ENCODE results near the gene GPR142.
A peak's percentile ranks its signal among the peaks of the same experiment; 100 is the strongest.

The GPR142 gene

DNA sequence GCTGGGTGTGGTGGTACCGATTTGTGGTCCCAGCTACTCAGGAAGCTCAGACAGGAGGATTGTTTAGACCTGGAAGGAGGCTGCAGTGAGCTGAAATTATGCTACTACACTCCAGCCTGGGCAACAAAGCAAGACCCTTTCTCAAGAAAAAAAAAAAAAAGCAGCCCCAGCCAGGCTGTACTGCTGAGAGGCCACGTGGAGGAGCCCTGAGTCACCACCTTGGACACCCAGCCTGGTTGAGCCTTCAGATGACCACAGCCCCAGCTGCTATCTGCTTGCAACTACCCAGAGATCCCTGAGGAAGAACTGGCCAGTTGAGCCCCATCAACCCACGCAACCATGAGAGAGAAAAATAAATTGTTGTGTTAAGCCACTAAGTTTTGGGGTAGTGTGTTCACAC, 41.0 kb downstream of the GPR142 start:
- H3K4me3 ChIP-seq (ENCODE audit: low read depth, low read length): no peak overlapping the region
- DNase-seq (ENCODE audit: low read depth): no peak
- TF ChIP-seq, protein P1, sequence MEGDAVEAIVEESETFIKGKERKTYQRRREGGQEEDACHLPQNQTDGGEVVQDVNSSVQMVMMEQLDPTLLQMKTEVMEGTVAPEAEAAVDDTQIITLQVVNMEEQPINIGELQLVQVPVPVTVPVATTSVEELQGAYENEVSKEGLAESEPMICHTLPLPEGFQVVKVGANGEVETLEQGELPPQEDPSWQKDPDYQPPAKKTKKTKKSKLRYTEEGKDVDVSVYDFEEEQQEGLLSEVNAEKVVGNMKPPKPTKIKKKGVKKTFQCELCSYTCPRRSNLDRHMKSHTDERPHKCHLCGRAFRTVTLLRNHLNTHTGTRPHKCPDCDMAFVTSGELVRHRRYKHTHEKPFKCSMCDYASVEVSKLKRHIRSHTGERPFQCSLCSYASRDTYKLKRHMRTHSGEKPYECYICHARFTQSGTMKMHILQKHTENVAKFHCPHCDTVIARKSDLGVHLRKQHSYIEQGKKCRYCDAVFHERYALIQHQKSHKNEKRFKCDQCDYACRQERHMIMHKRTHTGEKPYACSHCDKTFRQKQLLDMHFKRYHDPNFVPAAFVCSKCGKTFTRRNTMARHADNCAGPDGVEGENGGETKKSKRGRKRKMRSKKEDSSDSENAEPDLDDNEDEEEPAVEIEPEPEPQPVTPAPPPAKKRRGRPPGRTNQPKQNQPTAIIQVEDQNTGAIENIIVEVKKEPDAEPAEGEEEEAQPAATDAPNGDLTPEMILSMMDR (IDR thresholded peaks at IDR 0.05; ENCODE audit: low read depth, low read length, missing control alignments): peak; percentile 13

- DNase-seq (ENCODE audit: low read depth): no peak
- TF ChIP-seq, protein P1 (IDR thresholded peaks at IDR 0.05; ENCODE audit: low read depth, low read length, missing control alignments): no peak
- no peak overlapping the region for H3K4me3 ChIP-seq (ENCODE audit: low read depth, low read length)
These were observed 41.5 kb downstream of the GPR142 start for GRCh38 chr17:74408815-74409214.

GRCh38 chr17:74410001-74410443, 42.7 kb downstream of the GPR142 start:
- TF ChIP-seq, protein P1 (IDR thresholded peaks at IDR 0.05; ENCODE audit: low read depth, low read length, missing control alignments): no peak
- no peak for DNase-seq (ENCODE audit: low read depth)
- H3K4me3 ChIP-seq (ENCODE audit: low read depth, low read length): no peak overlapping the region

GRCh38 chr17:74412581-74412980, 45.3 kb downstream of the GPR142 start:
- no peak for DNase-seq (ENCODE audit: low read depth)
- TF ChIP-seq, protein P1 (IDR thresholded peaks at IDR 0.05; ENCODE audit: low read depth, low read length, missing control alignments): no peak
- H3K4me3 ChIP-seq (ENCODE audit: low read depth, low read length): no peak overlapping the region

DNA sequence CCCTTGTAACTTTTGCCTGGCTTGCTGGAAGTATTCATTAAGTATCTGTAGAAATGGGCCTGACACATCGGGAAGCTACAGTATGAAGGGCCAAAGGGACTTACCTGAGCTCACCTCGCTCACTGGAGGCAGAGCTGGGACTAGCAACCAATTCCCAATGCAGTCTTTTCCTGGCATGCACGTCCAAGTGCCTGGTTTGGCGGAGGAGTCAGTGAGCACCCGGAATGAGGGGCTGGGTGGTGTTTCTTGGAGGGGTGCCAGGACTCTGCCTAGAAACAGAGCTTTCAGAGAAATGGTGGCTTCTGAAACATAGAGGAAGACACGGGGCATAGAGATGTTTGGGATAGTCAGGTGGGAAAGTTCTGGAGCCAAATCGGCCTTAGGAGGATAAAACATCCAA, 46.2 kb downstream of the GPR142 start:
- DNase-seq (ENCODE audit: low read depth): no peak
- TF ChIP-seq, protein P1 (IDR thresholded peaks at IDR 0.05; ENCODE audit: low read depth, low read length, missing control alignments): no peak
- H3K4me3 ChIP-seq (ENCODE audit: low read depth, low read length): no peak overlapping the region

DNA sequence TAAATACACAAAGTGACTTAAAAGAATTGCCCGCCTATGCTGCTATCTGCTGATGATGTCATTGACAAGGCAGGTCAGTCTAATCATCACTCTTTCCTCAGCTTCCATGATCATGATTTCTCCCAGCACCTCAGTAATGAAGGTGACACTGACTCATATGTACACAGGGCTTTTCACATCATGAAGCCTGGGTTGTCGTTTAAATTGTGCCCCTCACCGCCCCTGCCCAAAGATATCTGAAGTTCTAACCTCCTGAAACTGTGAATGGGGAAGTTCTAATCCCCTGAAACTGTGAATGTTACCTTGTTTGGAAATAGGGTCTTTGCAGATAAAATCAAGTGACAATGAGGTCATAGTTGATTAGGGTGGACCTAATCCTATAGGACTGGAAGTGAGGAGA, 47.2 kb downstream of the GPR142 start:
- no peak overlapping the region for H3K4me3 ChIP-seq (ENCODE audit: low read depth, low read length)
- no peak for DNase-seq (ENCODE audit: low read depth)
- TF ChIP-seq, protein P1 (IDR thresholded peaks at IDR 0.05; ENCODE audit: low read depth, low read length, missing control alignments): no peak

DNA sequence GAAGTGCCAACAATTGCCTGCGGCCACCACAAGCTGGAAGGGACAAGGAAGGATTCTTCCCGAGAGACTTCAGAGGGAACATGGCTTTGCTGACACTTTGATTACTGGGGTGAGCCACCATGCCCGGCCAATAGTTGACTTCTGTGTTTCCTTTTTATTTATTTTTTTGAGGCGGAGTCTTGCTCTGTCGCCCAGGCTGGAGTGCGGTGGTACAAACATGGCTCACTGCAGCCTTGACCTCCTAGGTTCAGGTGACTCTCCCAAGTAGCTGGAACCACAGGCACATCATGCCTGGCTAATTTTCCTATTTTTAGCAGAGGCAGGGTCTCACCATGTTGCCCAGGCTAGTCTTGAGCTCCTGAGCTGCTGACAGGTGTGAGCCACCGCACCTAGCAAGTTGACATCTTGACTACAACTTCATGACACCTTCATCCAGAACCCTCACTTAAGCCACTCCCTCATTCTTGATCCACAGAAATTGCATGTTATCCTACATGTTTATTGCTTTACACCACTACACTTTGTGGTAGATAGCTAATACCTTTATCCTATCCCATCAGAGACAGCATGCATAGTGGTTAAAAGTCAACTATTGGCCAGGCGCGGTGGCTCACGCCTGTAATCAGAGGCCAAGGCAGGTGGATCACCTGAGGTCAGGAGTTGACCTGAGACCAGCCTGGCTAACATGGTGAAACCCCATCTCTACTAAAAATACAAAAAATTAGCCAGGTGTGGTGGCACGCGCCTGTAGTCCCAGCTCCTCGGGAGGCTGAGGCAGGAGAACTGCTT, 48.5 kb downstream of the GPR142 start:
- TF ChIP-seq, protein P1 (IDR thresholded peaks at IDR 0.05; ENCODE audit: low read depth, low read length, missing control alignments): no peak
- no peak overlapping the region for H3K4me3 ChIP-seq (ENCODE audit: low read depth, low read length)
- no peak for DNase-seq (ENCODE audit: low read depth)

All from GM12864 (cell line).